ENCODE data around the gene UNC119B.

Gene UNC119B

GRCh38 chr12:120734210-120734609 lies 24.0 kb downstream of the UNC119B start:
- DNase-seq (ENCODE audit: low read depth) = no peak
- no peak overlapping the region for H3K4me3 ChIP-seq (ENCODE audit: low read depth, low read length)
- TF ChIP-seq, protein P1, sequence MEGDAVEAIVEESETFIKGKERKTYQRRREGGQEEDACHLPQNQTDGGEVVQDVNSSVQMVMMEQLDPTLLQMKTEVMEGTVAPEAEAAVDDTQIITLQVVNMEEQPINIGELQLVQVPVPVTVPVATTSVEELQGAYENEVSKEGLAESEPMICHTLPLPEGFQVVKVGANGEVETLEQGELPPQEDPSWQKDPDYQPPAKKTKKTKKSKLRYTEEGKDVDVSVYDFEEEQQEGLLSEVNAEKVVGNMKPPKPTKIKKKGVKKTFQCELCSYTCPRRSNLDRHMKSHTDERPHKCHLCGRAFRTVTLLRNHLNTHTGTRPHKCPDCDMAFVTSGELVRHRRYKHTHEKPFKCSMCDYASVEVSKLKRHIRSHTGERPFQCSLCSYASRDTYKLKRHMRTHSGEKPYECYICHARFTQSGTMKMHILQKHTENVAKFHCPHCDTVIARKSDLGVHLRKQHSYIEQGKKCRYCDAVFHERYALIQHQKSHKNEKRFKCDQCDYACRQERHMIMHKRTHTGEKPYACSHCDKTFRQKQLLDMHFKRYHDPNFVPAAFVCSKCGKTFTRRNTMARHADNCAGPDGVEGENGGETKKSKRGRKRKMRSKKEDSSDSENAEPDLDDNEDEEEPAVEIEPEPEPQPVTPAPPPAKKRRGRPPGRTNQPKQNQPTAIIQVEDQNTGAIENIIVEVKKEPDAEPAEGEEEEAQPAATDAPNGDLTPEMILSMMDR (conservative IDR thresholded peaks at IDR 0.05; ENCODE audit: low read depth, low read length) = no peak

- H3K4me3 ChIP-seq (ENCODE audit: low read depth, low read length) = no peak overlapping the region
- TF ChIP-seq, protein P1 (conservative IDR thresholded peaks at IDR 0.05; ENCODE audit: low read depth, low read length) = no peak
- no peak for DNase-seq (ENCODE audit: low read depth)
These were observed 24.9 kb downstream of the UNC119B start for GRCh38 chr12:120735181-120735580.

GRCh38 chr12:120736404-120737331 lies 26.4 kb downstream of the UNC119B start:
- no peak for DNase-seq (ENCODE audit: low read depth)
- no peak overlapping the region for H3K4me3 ChIP-seq (ENCODE audit: low read depth, low read length)
- TF ChIP-seq, protein P1 (conservative IDR thresholded peaks at IDR 0.05; ENCODE audit: low read depth, low read length) = no peak

- DNase-seq (ENCODE audit: low read depth) = peak; percentile 36
- TF ChIP-seq, protein P1 (conservative IDR thresholded peaks at IDR 0.05; ENCODE audit: low read depth, low read length) = peak; percentile 76
- no peak overlapping the region for H3K4me3 ChIP-seq (ENCODE audit: low read depth, low read length)
These were observed 27.4 kb downstream of the UNC119B start for GRCh38 chr12:120737557-120738251.

- DNase-seq (ENCODE audit: low read depth) = no peak
- TF ChIP-seq, protein P1 (conservative IDR thresholded peaks at IDR 0.05; ENCODE audit: low read depth, low read length) = no peak
- H3K4me3 ChIP-seq (ENCODE audit: low read depth, low read length) = no peak overlapping the region
These were observed 28.2 kb downstream of the UNC119B start for GRCh38 chr12:120738252-120739030.

- no peak overlapping the region for H3K4me3 ChIP-seq (ENCODE audit: low read depth, low read length)
- TF ChIP-seq, protein P1 (conservative IDR thresholded peaks at IDR 0.05; ENCODE audit: low read depth, low read length) = no peak
- DNase-seq (ENCODE audit: low read depth) = no peak
These were observed 28.9 kb downstream of the UNC119B start for GRCh38 chr12:120739031-120739762.

Measured in choroid plexus epithelial cell (primary cell).